ENCODE measurements around the gene C19orf47.

C19orf47 gene

DNA sequence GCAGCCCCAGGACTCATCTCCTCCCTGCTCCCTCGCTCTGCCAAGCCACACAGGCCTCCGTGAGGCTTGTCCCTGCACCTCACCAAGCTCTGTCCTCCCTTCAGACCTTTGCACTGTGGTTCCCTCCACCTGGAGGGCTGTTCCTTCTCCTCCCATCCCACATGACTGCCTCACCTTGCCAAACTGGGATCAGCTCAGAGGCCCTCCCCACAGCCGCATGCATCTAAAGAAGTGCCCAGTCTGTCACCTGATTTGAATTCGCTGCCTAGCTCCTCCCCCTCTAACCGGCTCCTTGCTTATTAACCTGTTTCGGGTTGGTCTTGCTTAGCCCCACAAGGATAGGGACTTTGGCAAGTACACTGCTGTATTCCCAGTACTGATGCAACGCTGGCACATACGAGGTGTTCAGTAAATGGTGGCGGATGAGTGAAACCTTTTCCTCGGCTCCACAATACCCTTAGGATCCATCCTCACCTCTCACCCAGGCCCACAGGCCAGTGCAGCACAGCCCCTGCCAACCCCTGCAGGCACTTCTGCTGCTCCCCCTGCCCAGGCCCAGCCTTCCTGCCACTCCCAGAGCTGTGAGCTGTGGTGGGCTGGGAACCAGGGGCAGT is 67.5 kb downstream of the C19orf47 start:
- no peak for DNase-seq

DNA sequence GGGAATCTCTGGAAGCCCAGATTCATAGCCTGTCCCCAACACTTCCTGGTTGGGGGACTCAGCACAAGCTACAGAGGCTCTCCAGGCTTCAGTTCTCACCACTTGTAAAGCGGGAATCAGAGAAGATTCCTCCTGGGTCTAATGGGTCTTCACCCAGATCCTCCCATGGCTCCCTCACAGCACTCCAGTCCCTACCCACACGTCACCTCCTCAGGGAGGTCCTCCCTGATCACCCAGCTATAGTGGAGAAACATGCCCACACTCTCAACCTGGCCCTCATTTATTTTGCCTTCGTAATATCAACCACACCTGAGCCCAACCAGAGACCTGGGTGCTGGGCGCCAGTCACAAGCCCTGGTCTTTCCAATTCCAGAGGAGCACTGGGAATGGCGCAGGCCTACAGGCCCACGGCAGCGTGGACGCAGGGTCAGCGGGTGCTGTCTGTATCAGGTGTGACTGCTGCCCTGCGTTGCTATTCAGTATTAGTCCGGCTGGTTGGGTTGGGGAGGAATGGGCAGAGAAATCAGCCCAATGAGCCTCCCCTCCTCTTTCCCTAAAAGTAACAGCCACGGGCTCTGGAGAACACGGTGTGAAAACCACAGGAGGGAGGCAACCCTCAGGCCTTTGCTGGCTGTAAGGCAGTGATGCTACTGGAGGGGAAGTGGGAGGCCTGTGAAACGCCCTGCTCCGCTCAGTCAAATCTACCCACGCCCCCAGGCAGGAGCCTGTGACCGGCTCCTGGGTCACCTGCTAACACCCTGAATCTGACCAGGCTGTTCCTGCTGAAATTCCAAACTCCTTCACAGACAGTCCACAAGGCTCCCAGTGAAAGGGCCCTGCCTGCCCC is 68.2 kb downstream of the C19orf47 start:
- DNase-seq, result peak in 1 of 2 donors; percentile 23

DNA sequence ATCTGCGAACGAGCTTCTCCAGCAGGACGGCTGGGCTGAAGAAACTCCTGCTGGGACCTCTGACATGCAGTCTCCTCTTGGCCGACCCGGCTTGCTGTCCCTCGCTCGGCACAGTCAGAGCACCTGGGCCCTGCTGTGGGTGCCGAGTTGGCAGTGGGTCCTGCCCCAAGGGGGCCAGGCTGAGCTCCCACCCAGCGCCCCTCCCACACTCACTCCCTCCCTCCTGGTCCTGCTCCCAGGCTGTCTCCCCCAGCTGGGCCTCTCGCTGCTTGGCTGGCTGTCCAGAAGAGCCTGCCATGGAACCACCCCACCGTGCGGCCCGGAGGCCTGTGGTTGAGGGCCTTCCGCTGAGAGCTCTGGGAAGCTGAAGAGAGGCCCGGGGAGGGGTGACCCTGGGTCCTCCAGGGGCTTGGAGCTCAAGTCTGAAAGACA is 69.1 kb downstream of the C19orf47 start:
- no peak for DNase-seq

DNA sequence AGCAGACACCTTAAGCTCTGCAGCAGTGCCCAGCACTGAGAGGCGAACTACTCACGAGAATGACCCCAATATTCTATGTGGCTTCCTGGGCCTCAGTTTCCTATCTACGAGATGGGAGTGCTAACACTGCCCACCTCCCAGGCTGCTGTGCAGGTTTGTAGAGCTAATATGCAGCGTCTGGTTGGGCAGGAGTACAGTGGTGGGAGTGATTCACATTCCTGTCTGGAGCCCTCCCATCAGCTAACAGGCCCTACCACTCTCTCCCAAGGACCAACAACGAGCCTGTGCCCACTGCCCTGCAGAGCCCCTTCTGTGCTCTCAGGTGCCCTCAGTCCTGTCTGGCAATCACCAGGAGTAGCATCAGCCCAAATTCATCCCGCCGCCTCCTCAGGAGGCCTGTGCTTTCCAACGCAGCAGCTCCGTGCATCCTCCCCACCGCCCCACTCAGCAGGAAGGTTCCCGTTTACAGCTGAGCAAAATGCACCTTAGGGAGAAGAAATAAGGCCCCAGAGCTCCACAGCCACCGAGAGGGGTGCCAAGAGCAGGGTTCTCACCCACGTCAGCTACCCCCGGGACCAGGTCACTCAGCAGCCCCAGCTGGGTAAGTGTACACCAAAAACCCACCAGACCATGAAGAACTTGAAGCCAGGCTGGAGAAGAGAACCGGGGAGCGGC is 69.7 kb downstream of the C19orf47 start:
- no peak for DNase-seq

DNA sequence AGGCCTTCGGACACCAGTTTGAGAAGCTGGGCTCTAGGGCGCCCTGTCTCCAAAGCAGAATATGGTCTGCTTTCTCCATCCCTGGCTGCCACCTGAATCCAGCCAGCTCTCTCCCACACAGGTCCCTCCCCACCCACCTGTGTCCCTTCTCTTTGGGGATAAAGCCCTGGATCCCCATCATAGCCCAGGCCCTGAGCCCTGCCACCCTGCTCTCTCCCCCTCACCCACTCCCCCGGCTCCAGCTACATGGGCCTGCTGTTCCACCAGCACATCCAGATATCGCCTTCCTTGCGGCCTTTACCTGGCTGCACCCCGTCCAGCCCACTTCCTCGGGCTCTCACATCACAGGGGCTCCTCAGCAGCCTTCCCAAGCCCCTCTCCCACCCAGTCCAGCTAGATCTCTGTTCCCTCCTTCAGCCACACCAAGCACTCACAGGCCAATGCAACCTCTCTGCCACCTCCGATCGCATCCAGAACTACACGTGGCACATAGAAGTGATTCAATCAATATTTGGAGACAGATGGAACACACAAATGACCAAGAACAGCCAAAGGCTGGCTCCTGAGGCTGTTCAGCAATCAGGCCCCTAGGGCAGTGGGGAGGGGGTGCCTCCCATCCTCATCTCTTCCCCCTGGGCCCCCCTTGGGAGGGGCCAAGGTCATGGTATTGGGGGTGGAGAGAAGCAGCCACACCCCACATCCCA is 70.7 kb downstream of the C19orf47 start:
- DNase-seq, result no peak

DNA sequence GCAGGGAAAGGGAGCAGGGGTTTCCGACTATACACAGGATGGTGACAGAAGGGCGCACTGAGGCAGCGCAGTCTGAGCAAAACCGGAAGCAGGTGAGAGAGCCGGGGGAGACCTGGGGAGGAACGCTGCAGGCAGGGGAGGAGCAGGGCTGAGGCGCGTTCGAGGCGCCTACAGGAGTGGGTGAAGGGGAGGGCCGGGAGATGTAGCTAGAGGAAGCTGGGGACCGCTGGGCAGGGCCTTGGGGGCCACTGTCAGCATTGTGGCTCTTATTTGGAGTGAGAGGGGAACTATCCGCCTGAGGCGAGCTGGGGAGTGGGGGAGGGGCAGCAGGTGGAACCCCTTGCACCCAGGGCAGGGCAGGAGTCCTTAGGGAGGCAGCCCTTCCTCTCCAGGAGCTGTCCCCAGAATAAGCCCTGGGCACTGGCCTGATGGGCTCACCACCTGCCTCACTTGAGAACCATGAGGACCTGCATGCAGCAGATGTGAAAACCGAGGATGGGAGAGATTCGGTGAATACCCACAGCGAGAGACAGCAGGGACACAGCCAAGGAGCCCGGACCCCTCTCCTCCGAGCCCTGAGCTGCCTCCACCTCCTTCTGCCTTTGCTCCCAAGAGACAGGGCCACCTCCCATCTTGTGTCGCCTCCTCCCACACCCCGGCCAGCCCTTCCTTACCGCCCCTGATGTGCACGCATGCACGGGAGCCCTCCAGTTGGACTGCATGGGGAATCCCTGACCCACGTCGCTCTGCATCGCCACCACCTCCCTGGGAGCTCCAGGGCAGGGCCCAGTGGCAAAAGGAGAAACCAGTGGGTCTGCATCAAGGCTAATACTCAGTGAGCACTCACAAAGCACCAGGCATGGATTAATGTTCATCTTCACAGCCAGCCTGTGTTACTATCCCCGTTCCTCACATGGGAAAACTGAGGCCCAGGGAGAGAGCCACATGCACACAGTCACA is 73.3 kb downstream of the C19orf47 start:
- peak; percentile 13 to 28 for DNase-seq

DNA sequence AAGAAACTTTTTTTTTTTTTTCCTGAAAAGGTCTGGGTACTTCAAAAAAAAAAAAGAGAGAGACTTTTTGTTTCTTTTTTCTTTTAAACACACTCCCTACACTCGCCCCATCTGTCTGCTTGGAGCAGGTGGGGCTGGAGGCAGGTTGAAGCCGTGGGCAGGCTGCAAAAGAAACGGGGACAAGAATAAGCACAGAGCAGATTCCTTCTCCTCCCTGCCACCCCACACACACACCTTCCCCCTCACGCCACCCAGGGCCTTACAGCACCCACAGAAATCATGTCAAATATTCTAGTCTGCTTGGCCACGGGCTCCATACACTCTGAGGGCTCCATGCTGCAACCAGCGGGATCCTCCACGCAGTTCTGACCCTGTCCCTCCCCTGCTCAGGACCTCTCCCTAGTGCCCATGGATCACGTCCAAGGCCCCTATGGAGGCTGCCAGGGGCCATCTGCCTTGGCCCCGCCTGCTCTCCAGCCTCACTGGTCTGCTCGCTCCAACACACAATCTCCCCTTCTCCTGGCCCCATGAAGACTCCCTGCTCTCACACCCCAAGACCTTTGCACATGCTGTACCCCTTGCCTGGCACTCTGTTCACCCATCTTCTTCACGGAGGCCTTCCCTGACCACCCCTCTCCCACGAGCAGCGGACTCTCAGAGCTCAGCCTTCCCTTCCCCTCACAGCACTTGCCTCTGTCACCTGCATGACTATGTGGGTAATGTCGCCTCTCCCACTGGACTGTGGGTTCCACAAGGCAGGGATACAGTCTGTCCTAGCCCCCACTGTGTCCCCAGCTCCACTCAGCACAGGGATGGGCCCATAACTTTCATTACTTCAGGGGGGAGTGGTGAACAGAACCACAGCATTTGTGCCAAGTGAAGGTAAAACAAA is 74.5 kb downstream of the C19orf47 start:
- DNase-seq, result no peak

DNA sequence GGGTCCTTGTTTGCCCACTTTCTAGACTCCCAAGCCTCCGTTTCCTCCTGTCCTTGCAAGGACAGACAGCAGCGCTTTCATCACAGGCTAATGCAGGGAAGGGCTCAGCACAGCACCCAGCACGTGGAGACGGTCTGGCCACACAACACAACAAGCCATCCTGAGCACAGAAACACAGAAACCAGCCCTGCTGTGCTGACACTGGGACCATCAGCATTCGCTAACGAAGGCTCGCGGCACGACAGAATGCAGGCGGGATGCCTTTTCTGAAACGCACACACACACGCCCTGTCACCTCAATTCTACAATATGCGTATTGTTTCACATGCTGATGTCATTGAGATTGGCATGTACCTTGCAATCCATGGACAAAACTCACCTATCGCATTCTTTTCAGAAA is 75.9 kb downstream of the C19orf47 start:
- DNase-seq, result no peak

DNA sequence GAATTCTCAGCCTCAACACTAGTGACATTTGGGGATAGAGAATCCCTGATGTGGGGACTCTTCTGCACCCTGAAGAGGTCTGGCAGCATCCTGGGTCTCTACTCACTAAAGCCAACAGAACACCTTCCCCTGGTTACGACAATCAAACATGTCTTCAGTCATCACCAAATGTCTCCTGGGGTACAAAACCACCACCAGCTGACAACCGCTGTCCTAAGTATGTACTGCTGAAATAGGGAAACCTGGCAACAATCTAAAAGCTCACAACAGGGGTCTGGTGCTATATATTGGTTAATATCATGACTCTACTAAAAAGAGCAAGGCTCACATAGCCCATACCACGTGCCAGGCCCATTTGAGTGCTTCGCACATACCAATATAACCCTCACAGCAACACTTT is 76.5 kb downstream of the C19orf47 start:
- no peak for DNase-seq

DNA sequence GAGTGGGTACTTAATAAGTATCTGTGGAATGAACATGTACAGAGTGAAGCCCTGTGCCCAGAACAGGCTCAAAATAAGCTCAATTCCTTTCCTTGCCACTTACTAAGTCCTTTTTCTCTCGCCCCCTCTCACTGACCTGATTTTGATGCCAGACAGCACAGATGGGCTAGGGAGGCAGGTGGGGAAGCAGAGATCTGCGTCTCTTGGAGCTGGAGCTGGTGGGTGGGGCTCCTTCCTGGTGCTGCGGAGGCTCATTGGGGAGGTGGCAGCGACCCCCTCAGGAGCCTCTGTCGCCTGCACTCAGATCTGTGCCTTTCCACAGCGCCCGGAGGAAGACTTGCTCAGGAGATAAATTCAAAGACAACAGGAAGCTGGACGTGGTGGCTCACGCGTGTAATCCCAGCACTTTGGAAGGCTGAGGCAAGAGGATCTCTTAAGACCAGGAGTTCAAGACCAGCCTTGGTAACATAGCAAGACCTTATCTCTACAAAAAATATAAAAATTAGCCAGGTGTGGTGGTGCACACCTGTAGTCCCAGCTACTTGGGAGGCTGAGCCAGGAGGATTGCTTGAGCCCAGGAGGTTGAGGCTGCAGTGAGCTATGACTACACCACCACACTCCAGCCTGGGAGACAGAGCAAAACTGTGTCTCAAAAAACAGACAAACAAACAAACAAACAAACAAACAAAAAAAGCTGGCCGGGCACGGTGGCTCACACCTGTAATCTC is 77.7 kb downstream of the C19orf47 start:
- no peak for DNase-seq

Data from CD4-positive, alpha-beta T cell treated with Interleukin-1 beta for 1 hour (primary cell).